HUES6 (cell line): Measurements from ENCODE around the gene WDR47.
"Not testable (repeated sequence)": the region's sequence is repeated elsewhere in the genome, so short reads cannot be mapped to it uniquely, and the experiment has no call there.

ENCODE experiments used
- H3K27ac ChIP-seq: 2 replicates; pipeline ENCODE4 v1.7.0; 2013; ENCODE audit warnings: low read depth, mild to moderate bottlenecking, low read length, inconsistent platforms
- H3K27me3 ChIP-seq: 2 replicates; pipeline ENCODE4 v1.6.1; 2013; ENCODE audit warnings: low read length; ENCODE audit not compliant: control insufficient read depth, insufficient read depth
- H3K36me3 ChIP-seq: 2 replicates; pipeline ENCODE4 v1.6.1; 2013; ENCODE audit warnings: low read length; ENCODE audit not compliant: control insufficient read depth, insufficient read depth
- H3K4me1 ChIP-seq: 2 replicates; pipeline ENCODE4 v1.6.1; 2013; ENCODE audit warnings: low read length; ENCODE audit not compliant: control insufficient read depth, insufficient read depth
- H3K4me3 ChIP-seq: 2 replicates; pipeline ENCODE4 v1.5.1; 2013; ENCODE audit warnings: low read depth, low read length
- H3K9ac ChIP-seq: one replicate; pipeline ENCODE4 v1.6.1; 2013; ENCODE audit warnings: mild to moderate bottlenecking, low read length
- H3K9me3 ChIP-seq: 2 replicates; pipeline ENCODE4 v1.6.1; 2013; ENCODE audit warnings: low read depth, low read length; ENCODE audit not compliant: control insufficient read depth, insufficient read depth

WDR47 gene

DNA sequence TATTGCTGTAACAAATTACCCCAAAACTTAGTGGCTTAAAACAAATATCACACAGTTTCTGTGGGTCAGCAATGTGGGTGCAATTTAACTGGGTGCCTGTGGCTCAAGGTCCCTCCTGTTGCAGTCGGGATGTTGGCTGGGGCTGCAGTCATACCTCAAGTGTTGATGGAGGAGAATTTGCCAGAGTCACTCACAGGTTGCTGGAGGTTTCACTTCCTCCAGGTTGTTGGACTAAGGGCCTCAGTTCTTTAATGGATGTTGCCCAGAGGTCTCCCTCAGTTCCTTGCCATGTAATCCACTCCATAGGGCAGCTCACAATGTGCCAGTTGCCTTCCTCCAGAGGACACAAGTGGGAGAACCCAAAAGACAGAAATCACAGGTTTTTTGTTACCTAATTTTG is 36.4 kb upstream of the WDR47 start:
- Histone ChIP-seq H3K27ac (no peak overlapping the region), H3K36me3 (peaks cover 7% of the 10 kb centered on the region), H3K4me3 (no peak overlapping the region), H3K9ac (no peak overlapping the region), H3K27me3 (no peaks in the 10 kb centered on the region), H3K9me3 (no peaks in the 10 kb centered on the region), H3K4me1 (peaks cover 8% of the 10 kb centered on the region; the same call in 1 of the 2 replicates)

DNA sequence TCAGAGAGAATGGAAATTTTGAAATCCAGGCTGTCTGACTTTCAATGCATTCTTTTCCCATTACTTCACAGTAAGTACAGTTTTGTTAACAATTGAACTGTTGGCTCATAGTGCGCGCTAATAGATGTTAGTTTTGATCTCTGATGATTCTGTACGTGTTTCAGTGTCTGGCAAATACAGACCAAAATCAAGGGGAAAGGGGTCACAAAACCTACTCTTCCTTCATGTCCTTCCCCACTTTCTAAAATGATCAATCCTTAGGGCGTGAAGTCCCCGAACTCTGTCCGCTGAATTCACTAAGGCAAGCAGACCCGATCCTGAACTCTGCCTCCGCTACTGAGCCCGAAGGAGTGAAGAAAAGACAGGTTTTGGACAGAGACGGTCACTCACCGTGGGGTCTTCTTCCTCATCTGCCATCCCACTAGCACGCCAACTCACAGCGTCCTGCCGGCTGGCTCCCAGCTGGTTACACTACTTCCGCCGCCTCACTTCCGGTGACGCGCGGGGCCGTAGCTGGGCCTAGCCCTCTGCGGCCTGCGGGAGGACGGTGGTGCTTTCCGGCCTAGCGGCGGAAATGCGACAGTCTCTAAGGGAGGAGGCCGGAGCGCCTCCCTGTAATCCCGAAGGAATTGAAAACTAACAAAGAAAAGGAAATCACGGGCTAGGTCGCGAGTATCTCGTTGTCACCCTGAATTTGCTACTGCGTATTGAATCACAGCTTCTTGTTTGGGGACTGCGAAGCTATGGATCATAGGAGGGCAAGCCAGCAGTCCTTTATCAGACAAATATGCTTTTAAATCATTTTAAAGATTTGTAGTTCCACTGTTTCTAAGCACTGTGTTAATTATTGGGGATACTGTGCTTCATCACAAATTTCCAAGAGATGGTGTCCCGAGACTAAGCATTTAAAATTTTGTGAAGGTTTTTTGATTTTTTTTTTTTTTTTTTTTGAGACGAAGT is 33.9 kb upstream of the WDR47 start, which contains the start of gene TAF13:
Gene TAF13 (minus strand): TSS at position 473 of the 960 bp plus-strand sequence. CDS start 56 bp downstream, at position 417.
- peak within 1 kb of the TSS; percentile 86 for H3K27ac ChIP-seq
- H3K9me3 ChIP-seq: no peaks in the 10 kb centered on the region
- no peaks in the 10 kb centered on the region for H3K27me3 ChIP-seq
- peaks cover 19% of the 10 kb centered on the region for H3K36me3 ChIP-seq
- H3K4me3 ChIP-seq: peak within 1 kb of the TSS; percentile 99
- H3K9ac ChIP-seq: peak within 1 kb of the TSS; percentile 95
- H3K4me1 ChIP-seq: peaks cover 8% of the 10 kb centered on the region; the same call in 1 of the 2 replicates

DNA sequence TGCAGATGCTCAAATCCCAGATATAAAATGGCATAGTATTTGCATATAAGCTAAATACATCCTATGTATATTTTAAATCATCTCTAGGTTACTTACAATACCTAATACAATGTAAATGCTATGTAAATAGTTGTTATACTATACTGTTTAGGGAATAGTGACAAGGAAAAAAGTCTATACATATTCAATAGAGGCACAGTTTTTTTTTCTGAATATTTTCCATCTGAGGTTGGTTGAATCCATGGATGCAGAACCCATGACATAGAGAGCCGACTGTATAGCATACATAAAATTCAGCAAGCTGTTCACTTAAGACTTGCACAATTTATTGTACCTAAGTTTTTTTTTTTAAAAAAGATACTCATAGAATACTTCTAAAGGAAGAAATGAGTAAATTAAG is 27.4 kb upstream of the WDR47 start:
- H3K36me3 ChIP-seq: peaks cover 58% of the 10 kb centered on the region

DNA sequence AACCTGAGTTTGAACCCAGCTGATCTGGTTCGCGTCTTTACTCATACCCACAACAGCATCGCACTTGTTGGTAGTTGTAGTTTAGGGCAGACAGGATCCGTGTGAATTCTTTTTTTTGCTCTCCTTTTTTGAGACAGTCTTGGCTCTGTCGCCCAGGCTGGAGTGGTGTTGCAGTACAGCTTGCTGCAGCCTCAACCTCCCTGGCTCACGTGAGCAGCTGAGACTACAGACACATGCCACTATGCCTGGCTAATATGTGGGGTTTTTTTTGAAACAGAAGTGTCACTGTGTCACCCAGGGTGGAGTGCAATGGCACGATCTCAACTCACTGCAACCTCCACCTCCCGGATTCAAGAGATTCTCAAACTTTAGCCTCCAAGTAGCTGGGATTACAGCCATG is 26.0 kb upstream of the WDR47 start:
- no peaks in the 10 kb centered on the region for H3K9me3 ChIP-seq
- H3K27ac ChIP-seq: no peak overlapping the region
- no peaks in the 10 kb centered on the region for H3K4me1 ChIP-seq
- H3K9ac ChIP-seq: no peak overlapping the region
- H3K36me3 ChIP-seq: peaks cover 59% of the 10 kb centered on the region
- H3K27me3 ChIP-seq: no peaks in the 10 kb centered on the region
- no peak overlapping the region for H3K4me3 ChIP-seq

More for the DNA sequence above, 27.4 kb upstream of the WDR47 start:
- H3K4me1 ChIP-seq: no peaks in the 10 kb centered on the region
- H3K27me3 ChIP-seq: no peaks in the 10 kb centered on the region
- no peak overlapping the region for H3K9ac ChIP-seq
- H3K9me3 ChIP-seq: no peaks in the 10 kb centered on the region
- H3K27ac ChIP-seq: no peak overlapping the region
- H3K4me3 ChIP-seq: no peak overlapping the region

DNA sequence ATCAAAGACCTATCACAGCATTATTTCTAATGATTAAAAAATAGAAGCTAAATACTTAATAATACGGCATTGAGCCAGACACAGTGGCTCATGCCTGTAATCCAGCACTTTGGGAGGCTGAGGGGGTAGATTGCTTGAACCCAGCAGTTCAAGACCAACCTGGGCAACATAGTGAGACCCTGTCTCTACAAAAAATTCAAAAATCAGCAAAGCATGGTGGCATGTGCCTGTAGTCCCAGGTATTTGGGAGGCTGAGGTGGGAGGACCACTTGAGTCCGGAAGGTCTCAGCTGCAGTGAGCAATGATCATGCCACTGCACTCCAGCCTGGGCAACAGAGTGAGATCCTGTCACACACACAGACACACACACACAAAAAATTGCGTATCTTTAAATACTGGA is 23.2 kb upstream of the WDR47 start:
- Histone ChIP-seq H3K27me3 (no peaks in the 10 kb centered on the region), H3K9me3 (no peaks in the 10 kb centered on the region), H3K4me3 (no peak overlapping the region), H3K36me3 (peaks cover 54% of the 10 kb centered on the region), H3K27ac (no peak overlapping the region), H3K9ac (no peak overlapping the region), H3K4me1 (no peaks in the 10 kb centered on the region)

DNA sequence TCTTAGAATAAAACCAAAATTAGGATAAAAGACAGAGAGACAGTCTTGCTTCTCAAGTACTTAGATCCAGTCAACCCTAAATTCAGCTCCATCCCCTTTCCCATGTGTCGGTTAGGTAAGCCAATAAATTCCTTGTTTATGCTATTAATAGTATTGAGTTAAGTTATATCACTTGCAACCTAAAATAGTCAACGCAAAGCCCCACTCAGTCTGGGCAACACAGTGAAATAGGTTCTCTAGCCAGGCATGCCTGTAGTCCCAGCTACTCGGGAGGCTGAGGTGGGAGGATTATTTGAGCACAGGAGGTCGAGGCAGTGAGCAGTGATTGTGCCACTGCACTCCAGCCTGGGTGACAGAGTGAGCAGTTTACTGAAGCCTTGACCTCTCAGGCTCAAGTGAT is 19.3 kb upstream of the WDR47 start:
- Histone ChIP-seq H3K4me1 (no peaks in the 10 kb centered on the region), H3K9me3 (no peaks in the 10 kb centered on the region), H3K27me3 (no peaks in the 10 kb centered on the region), H3K27ac (no peak overlapping the region), H3K36me3 (peaks cover 30% of the 10 kb centered on the region), H3K4me3 (no peak overlapping the region), H3K9ac (no peak overlapping the region)

DNA sequence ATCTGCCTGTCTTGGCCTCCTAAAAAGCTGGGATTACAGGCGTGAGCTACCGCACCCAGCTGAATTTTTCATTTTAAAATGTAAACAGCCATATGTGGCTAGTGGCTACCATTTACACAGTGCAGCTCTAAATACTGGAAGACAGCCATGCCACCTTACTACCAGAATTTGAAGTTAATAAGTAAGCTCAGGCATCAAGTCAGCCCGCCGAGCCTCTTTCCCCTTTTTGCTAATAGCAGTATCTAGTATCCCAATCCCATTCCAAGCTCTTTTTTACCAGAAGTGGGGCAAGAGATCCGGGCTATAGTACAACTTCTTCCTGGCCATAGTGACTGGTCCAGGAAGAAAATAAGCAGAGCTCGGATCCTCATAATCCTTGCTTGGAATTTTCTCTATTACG is 18.8 kb upstream of the WDR47 start:
- no peak overlapping the region for H3K9ac ChIP-seq
- H3K27me3 ChIP-seq: no peaks in the 10 kb centered on the region
- H3K9me3 ChIP-seq: no peaks in the 10 kb centered on the region
- no peak overlapping the region for H3K27ac ChIP-seq
- H3K4me1 ChIP-seq: no peaks in the 10 kb centered on the region
- H3K4me3 ChIP-seq: no peak overlapping the region
- peaks cover 26% of the 10 kb centered on the region for H3K36me3 ChIP-seq

DNA sequence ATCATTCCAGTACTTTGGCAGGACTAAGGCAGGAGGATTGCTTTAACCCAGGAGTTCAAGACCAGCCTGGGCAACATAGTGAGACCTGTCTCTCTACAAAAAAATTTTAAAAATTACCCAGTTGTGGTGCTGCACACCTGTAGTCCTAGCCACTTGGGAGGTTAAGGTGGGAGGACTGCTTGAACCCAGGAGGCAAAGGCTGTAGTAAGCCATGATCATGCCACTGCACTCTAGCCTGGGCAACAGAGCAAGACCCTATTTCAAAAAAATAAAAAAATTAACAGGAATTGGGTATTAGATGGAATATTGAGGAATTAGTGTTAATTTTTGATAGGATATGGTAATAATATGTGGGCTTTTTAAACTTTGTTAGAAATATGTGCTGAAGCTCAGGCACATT is 17.1 kb upstream of the WDR47 start:
- no peak overlapping the region for H3K9ac ChIP-seq
- H3K9me3 ChIP-seq: no peaks in the 10 kb centered on the region
- H3K27ac ChIP-seq: no peak overlapping the region
- H3K4me3 ChIP-seq: no peak overlapping the region
- H3K36me3 ChIP-seq: peaks cover 11% of the 10 kb centered on the region
- H3K27me3 ChIP-seq: no peaks in the 10 kb centered on the region
- H3K4me1 ChIP-seq: no peaks in the 10 kb centered on the region

DNA sequence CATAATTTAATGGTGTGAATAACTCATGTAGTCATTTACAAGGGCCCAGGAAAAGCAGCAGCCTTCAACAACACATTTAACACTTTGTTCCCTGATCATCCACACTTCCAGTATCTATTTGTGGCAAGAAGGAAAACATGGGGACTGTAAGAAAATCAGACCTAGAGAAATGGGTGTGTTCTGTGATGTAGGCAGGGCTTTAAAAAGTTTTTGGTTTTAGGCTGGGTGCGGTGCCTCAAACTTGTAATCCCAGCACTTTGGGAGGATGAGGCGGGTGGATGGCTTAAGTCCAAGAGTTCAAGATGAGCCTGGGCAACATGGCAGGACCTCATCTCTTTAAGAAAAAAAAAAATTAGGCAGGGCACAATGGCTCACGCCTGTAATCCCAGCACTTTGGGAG is 14.2 kb upstream of the WDR47 start:
- Histone ChIP-seq H3K4me3 (no peak overlapping the region), H3K9me3 (peaks cover 6% of the 10 kb centered on the region; the same call in 1 of the 2 replicates), H3K27ac (no peak overlapping the region), H3K36me3 (no peaks in the 10 kb centered on the region), H3K4me1 (no peaks in the 10 kb centered on the region), H3K9ac (no peak overlapping the region), H3K27me3 (no peaks in the 10 kb centered on the region)

DNA sequence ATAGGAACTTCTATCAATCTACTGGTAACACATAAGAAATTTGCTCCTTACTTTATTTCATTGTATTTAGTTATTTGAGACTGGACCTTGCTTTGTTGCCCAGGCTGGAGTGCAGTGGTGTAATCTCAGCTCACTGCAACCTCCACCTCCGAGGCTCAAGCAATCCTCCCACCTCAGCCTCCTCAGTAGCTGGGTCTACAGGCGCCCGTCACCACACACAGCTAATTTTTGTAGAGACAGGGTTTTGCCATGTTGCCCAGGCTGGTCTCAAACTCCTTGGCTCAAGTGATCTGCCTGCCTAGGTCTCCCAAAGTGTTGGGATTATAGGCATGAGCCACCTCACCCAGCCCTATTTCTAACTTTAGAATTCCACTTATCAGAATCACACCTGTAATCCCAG is 10.2 kb upstream of the WDR47 start:
- not testable (repeated sequence) for H3K27me3 ChIP-seq, H3K4me3 ChIP-seq, H3K9ac ChIP-seq, H3K4me1 ChIP-seq, H3K36me3 ChIP-seq, H3K9me3 ChIP-seq, H3K27ac ChIP-seq

DNA sequence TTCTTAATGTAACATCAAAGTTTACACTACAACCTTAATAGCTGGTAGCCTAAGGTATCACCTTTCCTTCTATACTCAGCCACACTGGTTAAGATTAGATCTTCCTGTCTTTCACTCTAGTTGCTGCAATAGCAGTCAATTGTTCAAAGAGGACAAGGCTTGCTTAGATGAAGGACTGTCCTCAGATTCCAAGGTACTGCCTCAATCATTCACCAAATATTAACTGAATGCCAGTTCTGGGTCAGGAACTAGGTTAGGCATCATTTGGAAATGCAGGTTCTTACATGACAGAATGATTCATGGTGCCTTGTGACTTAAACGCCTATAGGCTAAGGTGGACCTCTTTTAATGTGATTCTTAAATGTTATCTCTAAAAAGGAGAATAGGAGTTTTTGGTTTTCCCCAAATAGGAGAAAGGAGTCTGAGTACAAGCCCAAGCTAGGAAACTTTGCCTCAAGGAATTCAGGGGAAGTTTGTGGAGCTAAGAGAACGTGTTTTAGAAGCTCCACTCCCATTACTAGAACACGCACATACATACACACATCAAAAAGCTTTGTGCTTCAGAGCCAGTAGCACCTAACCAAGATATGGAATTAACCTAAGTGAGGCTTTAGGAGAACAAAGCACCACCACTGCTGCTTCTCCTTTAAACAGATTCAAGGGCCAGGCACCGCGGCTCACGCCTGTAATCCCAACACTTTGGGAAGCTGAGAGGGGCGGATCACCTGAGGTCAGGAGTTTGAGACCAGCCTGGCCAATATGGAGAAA is 8.5 kb upstream of the WDR47 start:
- H3K9me3 ChIP-seq: peaks cover 6% of the 10 kb centered on the region; the same call in 1 of the 2 replicates
- H3K27me3 ChIP-seq: no peaks in the 10 kb centered on the region
- H3K36me3 ChIP-seq: no peaks in the 10 kb centered on the region
- H3K4me1 ChIP-seq: no peaks in the 10 kb centered on the region
- no peak overlapping the region for H3K4me3 ChIP-seq
- H3K9ac ChIP-seq: no peak overlapping the region
- H3K27ac ChIP-seq: no peak overlapping the region
